GM19238 (cell line): ENCODE measurements around the gene MEGF9.
"Not testable (repeated sequence)": the region's sequence is repeated elsewhere in the genome, so short reads cannot be mapped to it uniquely, and the experiment has no call there.

Source experiments
- DNase-seq: peaks from one replicate; pipeline ENCODE4 v3.0.0; 2011; ENCODE audit warnings: low spot score; ENCODE audit not compliant: insufficient read length

Gene MEGF9

DNA sequence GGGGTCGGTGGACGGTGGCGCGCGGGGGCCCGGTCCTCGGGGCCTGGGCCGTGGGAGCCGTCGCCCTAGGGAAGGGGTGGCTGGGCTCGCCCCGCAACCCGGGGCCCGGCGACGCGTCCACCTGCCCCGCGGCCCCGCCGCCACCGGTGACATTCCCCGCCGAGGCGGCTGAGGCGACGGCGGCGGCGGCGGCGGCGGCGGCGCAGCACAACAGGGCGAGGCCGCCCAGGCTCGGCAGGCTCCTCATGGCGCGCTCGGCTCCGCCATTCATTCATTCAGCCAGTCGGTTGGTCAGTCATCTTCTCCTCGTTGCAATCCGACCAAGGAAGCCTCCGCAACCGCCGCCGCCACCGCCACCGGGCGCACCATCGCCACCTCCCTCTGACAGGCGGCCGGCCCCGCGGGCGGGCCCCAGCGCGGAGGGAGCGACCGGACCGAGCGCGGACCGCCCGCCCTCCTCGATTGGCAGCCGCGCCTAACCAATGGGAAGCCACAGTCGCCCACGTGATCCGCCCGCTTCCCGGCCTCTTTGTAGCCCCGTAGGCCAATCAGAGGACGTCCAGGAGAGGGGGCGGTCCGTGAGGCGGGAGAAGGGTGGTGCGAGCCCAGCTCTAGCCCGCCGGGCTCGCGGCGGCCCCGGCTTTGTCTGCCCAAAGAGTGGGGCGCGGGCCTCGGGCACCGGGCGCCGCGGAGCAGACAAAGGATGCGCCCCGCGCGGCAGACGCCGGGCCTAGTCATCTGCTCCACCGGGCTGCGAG, at the start of gene MEGF9:
MEGF9 (minus strand) TSS at position 383 of the 758 bp plus-strand sequence; CDS start at position 271, 112 bp downstream.
- peak; percentile 90 for DNase-seq

DNA sequence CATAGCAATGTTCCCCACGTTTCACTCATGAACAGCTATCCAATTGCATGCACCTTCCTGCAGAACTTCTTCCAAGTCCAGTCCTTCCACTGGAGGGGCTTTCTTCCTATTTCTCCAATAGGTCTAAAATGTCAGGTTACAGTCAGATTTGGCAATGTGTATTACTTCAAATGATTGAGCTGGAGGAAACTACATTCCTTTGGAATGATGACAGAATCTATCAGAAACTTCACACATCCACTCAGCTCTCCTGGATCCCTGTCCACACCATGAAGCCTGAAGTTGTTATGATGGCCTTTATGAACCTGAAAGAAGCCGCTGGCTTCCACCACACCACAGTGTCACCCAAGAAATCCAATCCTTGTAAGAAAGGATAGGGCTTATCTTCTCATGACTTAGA, 46.7 kb upstream of the MEGF9 start:
- no peak for DNase-seq

DNA sequence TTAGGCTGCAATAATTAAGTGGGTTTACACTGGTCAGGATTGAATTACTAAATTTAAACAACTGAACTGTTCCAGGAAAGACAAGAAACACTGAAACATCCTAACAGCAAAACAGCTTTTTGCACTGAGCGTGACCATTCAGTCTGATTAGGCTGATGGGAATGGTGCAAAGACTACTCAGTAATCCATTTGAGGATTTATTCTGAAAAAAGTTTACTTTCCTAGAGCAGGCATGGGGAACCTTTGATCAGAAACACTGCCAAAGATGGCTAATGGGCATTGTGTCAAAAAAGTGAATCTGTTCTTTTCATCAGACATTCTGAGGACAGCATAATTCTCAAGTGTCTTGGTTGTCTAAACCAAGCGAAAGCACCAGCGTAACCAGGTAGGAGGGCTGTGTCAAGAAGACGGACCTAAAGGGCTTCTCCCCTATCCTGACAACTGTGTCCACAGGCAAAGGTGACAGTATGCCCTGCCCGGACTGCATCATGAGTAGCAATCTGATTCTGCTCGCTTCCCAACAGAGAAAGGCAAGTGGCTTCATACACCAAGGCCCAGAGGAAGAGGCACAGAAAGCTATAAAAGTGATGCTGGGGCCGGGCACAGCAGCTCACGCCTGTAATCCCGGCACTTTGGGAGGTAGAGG, 45.6 kb upstream of the MEGF9 start:
- DNase-seq: no peak

DNA sequence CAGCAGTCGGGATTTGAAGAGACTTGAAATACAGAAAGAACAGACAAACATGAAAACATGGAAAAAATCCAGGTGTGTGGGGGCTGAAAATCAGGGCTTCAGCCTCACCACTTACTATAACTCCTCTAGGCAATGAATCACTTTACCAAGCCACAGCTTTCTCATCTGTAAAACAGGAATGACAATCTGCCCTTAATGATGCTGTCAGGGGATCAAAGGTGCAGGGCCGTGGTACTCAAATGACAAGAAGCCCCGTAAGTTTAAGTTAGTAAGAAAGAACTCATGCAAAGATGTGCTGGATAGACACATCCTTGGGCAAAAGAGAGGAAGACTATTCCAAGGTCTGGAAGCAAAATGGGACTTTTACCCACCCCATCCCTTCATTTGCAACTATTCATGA, 44.3 kb upstream of the MEGF9 start:
- no peak for DNase-seq

DNA sequence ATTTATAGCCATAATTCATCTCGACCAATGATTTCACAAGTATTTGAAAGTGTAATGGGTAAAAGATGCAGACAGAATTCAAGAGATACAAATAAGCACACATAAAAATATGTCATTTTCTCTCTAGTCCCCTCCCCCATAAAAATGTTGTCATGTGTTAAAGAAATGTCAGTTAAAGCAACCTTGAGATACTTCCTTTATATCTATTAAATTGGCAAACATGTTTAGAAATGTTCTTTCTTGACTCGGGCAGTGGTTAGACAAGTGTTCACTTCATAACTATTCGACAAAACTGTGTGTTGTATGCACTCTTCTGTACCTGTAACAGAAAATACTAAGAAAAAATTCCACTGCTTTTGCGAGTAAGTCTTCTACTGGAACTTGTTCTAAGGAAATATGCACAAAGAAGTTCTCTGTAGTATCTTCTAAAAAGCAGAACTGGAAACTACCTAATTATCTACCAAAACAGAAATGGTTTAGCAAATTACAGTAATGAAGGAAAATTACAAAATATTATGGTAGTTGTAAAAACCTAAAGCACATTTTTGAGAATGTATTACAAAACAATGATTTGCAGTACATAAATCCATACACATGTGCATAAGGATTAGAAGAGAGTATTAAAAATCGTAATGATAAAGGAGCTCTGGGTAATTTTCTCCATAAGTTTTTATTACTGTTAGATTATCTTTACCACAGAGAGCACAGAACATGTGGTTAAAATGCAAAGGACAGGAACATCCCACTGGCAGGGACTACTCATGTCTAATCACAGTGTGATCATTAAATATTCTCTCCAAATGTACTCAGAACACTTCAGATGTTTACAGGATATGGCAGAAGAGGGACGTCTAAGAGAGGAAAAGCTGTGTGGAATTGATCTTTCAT, 43.0 kb upstream of the MEGF9 start:
- DNase-seq: no peak

DNA sequence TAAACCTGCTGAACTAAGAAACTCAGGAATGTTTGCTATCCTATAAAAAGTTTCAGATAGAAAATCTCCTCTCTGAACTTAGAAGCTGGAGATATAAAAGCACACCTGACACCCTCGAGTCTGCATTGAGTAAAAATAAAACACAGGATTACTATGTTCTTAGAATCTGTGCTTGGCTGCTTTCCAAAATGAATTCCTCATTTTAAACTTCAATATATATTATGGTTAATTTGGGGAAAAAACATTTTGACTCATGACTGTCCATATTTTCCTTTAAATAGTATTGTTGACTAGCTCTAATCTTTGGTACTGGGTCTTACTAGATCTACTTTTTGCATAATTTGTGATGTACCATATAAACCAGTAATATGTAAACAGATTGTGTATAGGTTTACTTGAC, 42.3 kb upstream of the MEGF9 start:
- no peak for DNase-seq

DNA sequence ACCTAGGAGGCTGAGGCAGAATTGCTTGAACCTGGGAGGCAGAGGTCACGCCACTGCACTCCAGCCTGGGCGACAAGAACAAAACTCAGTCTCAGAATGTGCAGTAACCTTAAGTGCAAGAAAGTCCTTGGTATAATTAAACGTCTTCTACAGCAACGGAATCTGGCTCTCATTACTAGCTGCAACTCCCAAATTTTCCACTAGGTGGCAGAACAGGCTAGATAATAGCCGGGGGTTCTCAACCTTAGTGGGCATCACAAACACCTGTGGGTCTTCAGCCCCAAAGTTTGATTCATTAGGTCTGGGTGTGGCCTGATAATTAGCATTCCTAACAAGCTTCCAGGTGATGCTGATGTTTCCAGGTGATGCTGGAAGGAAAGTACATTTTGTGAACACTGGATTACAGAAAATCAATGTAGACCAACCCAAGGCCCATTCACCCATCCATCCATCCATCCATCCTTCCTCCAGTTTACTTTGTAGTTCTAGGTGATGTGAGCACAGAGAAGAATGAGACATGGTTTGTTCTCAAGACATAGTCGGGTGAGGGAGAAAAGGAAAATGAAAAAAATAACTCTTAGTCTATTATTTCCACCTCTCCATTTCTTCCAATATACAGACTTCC, 41.7 kb upstream of the MEGF9 start:
- DNase-seq: peak; percentile 39

DNA sequence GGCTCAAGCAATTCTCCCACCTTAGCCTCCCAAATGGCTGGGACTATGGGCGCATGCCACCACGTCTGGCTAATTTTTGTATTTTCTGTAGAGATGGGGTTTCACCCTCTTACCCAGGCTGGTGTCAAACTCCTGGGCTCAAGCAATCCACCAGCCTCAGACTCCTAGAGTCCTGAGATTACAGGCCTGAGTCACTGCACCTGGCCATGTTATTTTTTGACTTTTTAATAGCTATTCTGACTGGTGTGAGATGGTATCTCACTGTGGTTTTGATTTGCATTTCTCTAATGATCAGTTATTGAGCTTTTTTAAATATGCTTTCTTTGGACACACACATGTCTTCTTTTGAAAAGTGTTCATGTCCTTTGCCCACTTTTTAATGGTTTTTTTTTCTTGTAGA, 40.8 kb upstream of the MEGF9 start:
- no peak for DNase-seq

DNA sequence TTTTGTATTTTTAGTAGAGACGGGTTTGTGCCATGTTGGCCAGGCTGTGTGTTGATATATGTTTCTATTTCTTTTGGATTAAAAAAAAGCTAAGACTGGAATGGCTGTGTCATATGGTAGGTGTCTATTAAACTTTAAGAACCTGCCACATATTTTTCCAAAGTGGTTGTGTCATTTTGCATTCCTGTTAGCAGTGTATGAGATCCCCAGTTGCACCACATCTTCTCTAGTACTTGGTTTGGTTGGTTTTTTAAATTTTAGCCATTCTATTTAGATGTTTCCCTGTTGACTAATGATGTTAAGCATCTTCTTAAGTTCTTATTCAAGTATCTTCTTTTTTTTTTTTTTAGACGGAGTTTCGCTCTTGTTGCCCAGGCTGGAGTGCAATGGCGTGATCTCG, 36.2 kb upstream of the MEGF9 start:
- DNase-seq: no peak

DNA sequence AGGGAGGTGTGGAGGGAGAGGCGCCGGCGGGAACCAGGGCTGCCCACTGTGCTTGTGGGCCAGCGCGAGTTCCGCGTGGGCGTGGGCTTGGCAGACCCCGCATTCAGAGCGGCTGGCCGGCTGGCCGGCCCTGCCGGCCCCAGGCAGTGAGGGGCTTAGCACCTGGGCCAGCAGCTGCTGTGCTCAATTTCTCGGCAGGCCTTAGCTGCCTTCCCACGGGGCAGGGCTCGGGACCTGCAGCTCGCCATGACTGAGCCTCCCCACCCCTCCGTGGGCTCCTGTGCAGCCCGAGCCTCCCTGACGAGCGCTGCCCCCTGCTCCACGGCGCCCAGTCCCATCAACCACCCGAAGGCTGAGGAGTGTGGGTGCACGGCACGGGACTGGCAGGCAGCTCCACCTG, 32.1 kb upstream of the MEGF9 start:
- not testable (repeated sequence) for DNase-seq

DNA sequence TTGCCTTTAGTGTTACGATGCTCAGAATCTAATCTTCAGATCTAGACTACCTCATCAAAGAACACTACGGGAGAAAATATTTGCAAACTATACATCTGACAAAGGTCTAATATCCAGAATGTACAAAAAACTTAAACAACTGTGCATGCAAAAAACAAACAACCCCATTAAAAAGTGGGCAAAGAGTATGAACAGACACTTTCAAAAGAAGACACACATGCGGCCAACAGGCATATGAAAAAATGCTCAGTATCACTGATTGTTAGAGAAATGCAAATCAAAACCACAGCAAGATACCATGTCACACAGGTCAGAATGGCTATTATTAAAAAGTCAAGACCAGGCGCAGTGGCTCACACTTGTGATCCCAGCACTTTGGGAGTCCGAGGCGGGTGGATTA, 31.0 kb upstream of the MEGF9 start:
- DNase-seq: no peak

DNA sequence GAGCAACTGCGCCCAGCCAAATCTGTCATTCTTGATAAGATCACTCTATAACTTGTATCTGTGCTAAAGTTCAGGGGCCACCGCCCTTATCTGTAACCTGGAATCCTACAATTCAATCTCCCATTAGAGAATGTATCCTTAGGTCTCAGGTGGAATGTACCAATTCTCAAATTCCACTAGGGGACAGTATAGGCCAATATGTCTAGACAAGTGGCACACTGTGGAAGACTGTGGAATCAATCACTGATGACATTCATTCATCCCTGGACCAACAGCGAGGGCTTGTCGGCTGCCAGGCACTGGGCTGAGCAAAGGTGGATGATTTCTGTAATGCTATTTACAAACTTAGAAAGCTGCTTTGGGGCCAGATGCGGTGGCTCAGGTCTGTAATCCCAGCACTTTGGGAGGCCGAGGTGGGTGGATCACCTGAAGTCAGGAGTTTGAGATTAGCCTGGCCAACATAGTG, 28.7 kb upstream of the MEGF9 start:
- DNase-seq: peak; percentile 41

DNA sequence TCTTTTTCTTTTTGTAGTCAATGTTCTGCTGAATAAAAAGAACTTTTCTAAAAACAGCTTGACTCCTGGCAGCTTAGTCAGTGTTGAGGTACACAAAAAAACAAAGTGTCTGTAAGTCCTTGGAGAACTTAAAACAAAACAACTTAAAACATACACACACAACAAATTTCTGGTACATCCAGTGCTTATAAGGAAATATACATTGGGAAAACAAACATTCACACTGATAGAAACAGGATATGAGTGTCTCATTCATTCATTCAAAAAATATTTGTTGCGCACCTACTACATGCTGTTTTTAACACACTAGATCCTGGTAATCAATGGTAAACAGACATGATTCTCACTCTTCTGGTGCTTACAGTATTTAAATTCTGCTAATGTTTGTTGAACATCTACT, 27.4 kb upstream of the MEGF9 start:
- no peak for DNase-seq

DNA sequence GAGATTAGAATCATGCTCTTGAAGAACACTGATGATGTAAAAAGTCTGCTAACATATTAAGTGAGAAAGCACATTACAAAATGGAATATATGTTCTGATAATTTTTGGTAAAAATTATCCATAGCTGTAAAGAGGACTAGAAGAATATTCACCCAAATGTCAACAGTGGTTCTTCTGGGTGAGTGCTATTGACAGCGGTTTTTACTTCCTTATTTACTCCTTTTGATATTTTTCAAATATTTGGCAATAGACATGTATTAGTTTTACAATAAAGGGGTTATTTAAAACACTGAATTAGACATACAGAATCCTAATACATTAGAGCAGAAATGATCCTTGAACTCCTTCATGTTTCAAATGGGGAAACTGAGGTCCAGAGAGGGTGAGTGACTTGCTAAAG, 26.9 kb upstream of the MEGF9 start:
- no peak for DNase-seq

DNA sequence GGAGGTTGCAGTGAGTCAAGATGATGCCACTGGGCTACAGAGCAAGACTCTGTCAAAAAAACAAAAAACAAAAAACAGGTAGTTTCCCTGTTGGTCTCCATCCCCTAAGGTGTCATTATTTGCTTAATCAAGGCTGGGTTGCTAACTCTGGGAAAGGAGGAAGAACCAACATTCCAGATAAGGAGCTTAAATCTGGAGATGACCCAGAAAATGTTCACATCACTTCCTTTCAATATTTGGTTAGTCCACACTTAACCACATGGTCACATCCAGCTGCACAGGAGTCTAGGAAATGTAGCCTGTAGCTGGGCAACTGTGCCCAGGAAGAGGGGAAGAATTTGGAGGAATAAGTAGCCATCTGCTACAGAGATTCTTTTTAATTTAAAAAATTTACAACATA, 25.9 kb upstream of the MEGF9 start:
- DNase-seq: no peak

DNA sequence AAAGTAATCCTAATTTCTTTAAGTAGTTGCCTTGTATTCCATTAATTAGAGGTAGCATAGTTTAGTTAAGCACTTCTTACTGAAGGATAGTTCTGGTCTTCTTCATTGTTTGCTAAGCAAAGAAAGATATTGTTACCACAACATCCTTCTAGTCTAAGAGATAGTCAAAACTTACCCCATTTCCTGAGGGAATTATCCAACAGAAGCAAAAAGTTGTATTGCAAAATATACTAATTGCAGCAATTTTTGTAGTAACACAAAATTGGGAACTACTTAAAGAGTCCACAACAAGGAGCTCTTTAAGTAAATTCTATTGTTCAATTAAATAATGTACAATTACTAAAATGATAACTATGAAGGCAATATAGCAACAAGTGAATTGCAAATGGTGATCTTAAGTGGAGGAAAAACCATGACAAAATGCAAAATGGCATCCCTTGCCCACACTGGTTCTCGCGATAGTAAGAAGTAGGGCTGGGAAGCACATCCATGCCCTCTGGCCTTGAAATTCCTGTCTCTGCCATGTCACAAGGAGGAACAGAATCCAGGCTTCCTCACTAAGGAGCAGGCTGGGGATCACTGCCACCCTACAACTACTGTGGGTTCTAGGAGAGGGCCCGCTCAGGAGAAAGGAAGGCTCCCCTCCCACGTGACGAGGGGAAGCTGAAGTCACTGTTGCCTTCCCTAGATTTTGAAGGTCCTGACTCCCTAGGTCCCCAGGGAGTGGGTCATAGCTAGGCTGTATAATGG, 23.3 kb upstream of the MEGF9 start:
- DNase-seq: no peak

DNA sequence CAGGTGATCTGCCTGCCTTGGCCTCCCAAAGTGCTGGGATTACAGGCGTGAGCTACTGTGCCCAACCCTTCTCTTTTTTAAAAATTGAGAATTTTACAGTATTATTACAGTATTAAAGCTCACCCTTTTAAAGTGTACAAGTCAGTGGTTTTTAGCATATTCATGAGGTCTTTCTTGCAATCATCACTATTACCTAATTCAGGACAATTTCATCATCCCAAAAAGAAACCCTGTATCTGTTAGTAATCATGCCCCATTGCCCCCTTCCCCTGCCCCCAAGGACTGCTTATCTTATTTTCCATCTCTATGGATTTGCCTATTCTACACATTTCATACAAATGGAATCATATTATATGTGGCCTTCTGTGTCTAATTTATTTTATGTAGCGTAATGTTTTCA, 22.6 kb upstream of the MEGF9 start:
- DNase-seq: no peak

DNA sequence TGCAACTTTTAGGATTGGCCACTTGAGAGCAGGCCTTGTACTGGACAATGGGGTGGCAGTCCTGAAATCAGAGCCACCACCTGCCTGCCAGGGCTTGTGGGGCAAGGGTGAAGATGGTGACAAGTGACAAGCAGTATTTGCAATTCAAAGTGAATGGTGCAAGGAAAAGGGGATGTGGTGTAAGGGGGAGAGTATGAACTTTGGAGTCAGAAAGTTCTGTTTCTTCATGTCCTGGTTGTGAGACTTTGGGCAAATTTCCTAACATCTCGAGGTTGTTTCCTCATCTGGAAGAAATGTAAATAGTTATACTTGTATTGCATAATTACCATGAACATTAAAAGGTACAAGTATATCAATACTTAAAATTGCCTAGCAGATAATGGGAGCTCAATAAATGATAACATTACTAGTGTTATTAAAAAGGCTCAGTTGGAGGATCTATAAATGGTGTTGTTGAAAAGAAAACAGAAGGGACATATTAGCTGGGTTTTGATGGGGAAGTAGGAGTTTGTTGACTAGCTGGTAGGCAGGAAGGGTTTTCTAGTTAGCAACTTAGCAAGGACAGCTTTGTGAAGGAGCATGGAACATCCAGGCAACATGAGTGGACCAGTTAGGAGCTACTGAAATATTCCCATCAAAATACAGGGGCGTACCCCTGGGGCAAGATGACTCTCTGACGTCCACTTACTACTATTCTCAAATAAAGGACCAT, 21.3 kb upstream of the MEGF9 start:
- no peak for DNase-seq

DNA sequence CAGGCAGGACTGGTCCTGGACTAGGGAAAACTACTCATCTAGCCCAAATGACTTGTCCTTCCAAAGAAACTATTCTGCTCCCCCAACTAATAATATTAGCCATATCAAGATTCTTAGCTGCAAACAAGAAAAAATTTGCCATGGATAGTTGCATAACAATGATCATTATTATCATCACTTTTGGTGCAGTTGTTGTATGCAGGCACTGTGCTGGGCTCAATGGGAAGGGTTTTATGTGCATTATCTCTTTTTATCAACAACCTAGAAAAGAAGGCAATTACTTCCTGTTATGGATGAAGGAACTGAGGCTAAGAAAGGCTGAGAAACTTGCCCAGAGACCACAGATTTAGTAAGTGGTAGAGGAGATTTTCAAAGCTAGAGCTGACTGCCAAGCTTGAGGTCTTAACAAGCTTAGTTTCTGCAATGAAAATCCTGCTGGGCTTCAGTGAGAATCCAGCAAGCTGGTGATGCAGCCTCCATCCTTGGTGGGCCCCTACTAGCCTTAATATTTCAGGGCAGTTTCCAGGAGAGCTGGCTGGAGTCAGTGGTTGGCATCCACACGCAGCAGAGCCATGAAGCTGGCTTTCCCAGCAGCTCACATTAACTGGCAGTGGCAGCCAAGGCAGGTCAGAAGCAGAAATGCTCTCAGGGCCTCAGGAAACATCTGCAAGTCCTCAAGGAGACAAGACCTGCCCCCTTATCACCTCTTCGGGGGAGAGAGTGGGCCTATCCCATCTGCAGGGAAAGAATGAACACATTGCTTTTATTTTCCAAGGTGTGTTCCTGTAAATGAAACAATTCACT, 20.5 kb upstream of the MEGF9 start:
- DNase-seq: no peak
